Prostate gland (tissue), 2 donors: Measurements from ENCODE around the gene ZMYM4. TPM values are rescaled to one million over a fixed set of nuclear protein-coding genes. Genes with fewer than 3 reads are reported as not detected.

Experiments
- DNase-seq: peaks from one replicate; pipeline ENCODE4 v3.0.0-alpha.2; 2019; ENCODE audit warnings: low spot score
- H3K27ac ChIP-seq, 2 donors: fragments of 200-600 bp; sonication (generic); 2 replicates each; pipeline ENCODE4 v1.5.1; 2017 to 2019
- H3K27me3 ChIP-seq: fragments of 200-600 bp; sonication (generic); replicated peaks from 2 replicates; pipeline ENCODE4 v1.5.1; 2019; ENCODE audit not compliant: insufficient read depth
- H3K36me3 ChIP-seq, 2 donors: fragments of 200-600 bp; sonication (generic); 1 replicate in 1 of 2; 2 replicates in 1 of 2; pipeline versions ENCODE4 v1.5.1 to v1.8.1; 2017 to 2019
- H3K4me1 ChIP-seq: fragments of 200-600 bp; sonication (generic); replicated peaks from 2 replicates; pipeline ENCODE4 v1.5.1; 2019
- H3K4me3 ChIP-seq, 2 donors: fragments of 200-600 bp; sonication (generic); 2 replicates each; pipeline ENCODE4 v1.5.1; 2017 to 2019
- H3K9me3 ChIP-seq: fragments of 200-600 bp; sonication (generic); 2 replicates; pipeline ENCODE4 v1.5.1; 2017
- POLR2A ChIP-seq: fragments of 450-650 bp; IDR thresholded peaks from one replicate; pipeline ENCODE4 v1.6.1; 2016; ENCODE audit warnings: antibody characterized with exemption, mild to moderate bottlenecking
- POLR2AphosphoS5 ChIP-seq: sonication (generic); formaldehyde crosslinking; IDR thresholded peaks from one replicate; pipeline ENCODE4 v1.6.1; 2017; ENCODE audit warnings: antibody characterized with exemption
- WGBS: methylation state at CpG from one replicate; pipeline ENCODE4 v1.1.5; 2018; 5-methylcytosine and 5-hydroxymethylcytosine counted together
- intact Hi-C: fragments of 100-400 bp; cut with DNase I; formaldehyde crosslinking; loops from one replicate; pipeline ENCODE4 v1.14.2; 2022
- total RNA-seq, 2 donors: library from RNA; depleted of rRNA; stranded (reverse); fragments of >200 nt; gene quantifications; one replicate each; pipeline ENCODE4 v1.1.0, GENCODE V29; 2016
- TF ChIP-seq, protein P1 (sequence below), 4 experiments: fragments of 200-600 bp in 2 of 4; fragments of 450-650 bp in 2 of 4; sonication (generic) in 2 of 4; IDR thresholded peaks; 1 replicate in 3 of 4; 2 replicates in 1 of 4; pipeline ENCODE4 v1.5.1; 2016 to 2019; ENCODE audit warnings: antibody characterized with exemption in 4 of 4, mild to moderate bottlenecking in 2 of 4, moderate library complexity in 2 of 4

Gene ZMYM4
- total RNA-seq, 2 donors from 2014 or later = 34.9 to 42.1 TPM

DNA sequence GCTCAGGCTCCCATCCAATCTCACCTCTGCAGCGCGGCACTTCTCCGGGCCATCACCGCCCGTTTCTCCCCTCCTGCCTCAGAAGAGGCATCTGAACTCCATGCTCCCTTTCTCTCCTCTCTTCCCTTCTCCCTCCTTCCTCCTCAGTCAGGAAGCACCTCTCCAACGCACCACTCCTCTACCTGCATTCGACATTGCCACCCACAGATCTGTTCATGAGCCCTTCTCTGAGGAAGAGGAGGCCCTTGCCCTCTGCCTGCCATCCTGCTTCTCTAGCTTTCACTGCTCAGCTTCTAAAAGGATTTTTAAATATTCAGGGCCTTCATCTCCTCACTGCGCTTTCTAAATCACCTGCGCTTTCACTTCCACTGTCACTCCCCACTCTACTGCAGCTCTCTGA lies 168.7 kb downstream of the ZMYM4 start:
- Histone ChIP-seq H3K27ac (no peak overlapping the region), H3K27me3 (no peaks in the 10 kb centered on the region), H3K4me3 (no peak overlapping the region), H3K36me3 (peaks cover 0 to 18% of the 10 kb centered on the region in 2 donors), H3K4me1 (peaks cover 10% of the 10 kb centered on the region), H3K9me3 (no peaks in the 10 kb centered on the region)
- TF ChIP-seq, protein P1, sequence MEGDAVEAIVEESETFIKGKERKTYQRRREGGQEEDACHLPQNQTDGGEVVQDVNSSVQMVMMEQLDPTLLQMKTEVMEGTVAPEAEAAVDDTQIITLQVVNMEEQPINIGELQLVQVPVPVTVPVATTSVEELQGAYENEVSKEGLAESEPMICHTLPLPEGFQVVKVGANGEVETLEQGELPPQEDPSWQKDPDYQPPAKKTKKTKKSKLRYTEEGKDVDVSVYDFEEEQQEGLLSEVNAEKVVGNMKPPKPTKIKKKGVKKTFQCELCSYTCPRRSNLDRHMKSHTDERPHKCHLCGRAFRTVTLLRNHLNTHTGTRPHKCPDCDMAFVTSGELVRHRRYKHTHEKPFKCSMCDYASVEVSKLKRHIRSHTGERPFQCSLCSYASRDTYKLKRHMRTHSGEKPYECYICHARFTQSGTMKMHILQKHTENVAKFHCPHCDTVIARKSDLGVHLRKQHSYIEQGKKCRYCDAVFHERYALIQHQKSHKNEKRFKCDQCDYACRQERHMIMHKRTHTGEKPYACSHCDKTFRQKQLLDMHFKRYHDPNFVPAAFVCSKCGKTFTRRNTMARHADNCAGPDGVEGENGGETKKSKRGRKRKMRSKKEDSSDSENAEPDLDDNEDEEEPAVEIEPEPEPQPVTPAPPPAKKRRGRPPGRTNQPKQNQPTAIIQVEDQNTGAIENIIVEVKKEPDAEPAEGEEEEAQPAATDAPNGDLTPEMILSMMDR (IDR thresholded peaks at IDR 0.05) = no peak
- intact Hi-C loops = no loop called here
- DNase-seq = no peak
- WGBS = 91% methylated on average over 9 of the region's 9 CpGs

DNA sequence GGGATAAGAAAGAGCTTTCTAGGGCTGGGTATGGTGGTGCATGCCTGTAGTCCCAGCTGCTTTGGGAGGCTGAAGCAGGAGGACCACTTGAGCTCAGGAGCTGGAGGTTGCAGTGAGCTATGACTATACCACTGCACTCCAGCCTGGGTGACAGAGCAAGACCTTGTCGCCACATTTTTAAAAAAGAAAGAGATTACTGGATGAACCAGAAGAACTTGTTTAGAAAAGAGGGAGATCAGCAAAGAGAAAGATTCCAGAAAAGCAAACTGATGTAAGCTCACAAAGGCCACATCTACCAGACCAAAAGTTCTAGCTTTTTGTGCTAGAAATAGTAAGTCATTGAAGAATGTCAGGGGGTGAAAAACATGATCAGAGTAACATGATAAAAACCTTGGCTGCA lies 171.1 kb downstream of the ZMYM4 start:
- Histone ChIP-seq H3K9me3 (no peaks in the 10 kb centered on the region), H3K36me3 (peaks cover 2 to 13% of the 10 kb centered on the region in 2 donors), H3K4me3 (no peak overlapping the region), H3K27me3 (no peaks in the 10 kb centered on the region), H3K4me1 (peaks cover 10% of the 10 kb centered on the region), H3K27ac (no peak overlapping the region)
- no peak for DNase-seq
- TF ChIP-seq POLR2A = no peak
- TF ChIP-seq, protein P1 (IDR thresholded peaks at IDR 0.05) = no peak
- TF ChIP-seq POLR2AphosphoS5 = no peak
- WGBS = 52% methylated on average over 1 of the region's 1 CpG
- intact Hi-C loops = loop anchor here (10.0 kb wide), 1 partner anchor 235 kb away; no protein-coding TSS in a partner anchor

DNA sequence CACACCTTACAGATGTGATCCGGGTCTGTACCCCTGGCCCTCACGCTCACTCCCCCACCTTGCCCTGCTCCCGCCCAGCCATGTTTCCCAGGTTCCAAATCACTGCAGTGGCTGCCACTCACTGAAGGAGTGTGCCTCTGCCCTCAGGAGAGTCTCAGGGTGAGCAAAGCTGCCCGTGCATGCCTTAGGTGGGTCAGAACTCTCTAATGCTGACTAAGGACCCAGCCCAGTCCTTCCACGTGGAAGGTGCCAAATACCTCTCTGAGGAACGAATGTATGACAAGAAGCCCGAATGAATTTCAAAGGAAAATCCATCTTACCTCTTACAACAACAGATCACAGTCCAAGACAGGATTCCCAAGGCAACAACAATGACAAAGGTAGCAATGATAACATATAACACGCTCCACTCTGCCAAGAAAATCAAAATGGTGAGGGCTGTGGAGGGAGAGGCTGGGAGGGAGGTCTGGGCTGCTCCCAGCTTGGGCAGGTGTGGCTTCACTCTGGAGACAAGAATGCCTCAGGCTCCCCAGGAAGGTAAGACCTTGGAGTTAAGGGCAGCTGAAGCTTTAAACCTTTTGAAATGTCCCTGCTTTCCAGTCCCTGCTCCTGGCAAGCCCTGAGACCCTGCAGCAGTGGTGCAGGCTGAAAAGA lies 173.5 kb downstream of the ZMYM4 start:
- 77% methylated on average over 8 of the region's 8 CpGs for WGBS
- Histone ChIP-seq H3K36me3 (peaks cover 0 to 2% of the 10 kb centered on the region in 2 donors), H3K27me3 (no peaks in the 10 kb centered on the region), H3K9me3 (no peaks in the 10 kb centered on the region), H3K27ac (no peak overlapping the region), H3K4me1 (peaks cover 10% of the 10 kb centered on the region), H3K4me3 (no peak overlapping the region)
- TF ChIP-seq, protein P1 (IDR thresholded peaks at IDR 0.05) = no peak
- no peak for TF ChIP-seq POLR2A
- TF ChIP-seq POLR2AphosphoS5 = no peak
- no peak for DNase-seq
- intact Hi-C loops = loop anchor here (10.0 kb wide), 1 partner anchor 237 kb away; no protein-coding TSS in a partner anchor

DNA sequence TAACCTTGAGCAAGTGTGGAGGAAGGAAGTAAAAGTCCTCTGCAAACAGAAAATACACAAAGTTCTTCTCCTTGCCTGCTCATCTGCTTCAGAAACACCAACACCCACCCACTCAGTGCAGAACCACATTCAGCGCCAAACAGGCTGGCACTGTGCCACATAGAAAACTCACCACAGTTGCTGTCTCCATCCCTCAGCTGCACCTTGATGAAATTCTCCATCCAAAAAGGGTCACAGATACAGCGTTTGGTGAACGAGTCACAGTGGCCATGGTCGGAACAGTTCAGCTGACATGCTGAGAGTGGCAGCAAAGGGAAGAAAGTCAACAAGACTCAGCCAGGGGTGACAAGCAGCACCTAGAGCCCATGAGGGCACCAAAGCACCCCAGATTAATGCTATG lies 174.2 kb downstream of the ZMYM4 start:
- H3K27ac ChIP-seq = no peak overlapping the region
- H3K9me3 ChIP-seq = no peaks in the 10 kb centered on the region
- H3K4me3 ChIP-seq = no peak overlapping the region
- TF ChIP-seq, protein P1 (IDR thresholded peaks at IDR 0.05) = no peak
- TF ChIP-seq POLR2A (no peak), POLR2AphosphoS5 (no peak)
- H3K4me1 ChIP-seq = peaks cover 10% of the 10 kb centered on the region
- no peaks in the 10 kb centered on the region for H3K27me3 ChIP-seq
- peaks cover 0 to 2% of the 10 kb centered on the region in 2 donors for H3K36me3 ChIP-seq
- 72% methylated on average over 4 of the region's 4 CpGs for WGBS
- no peak for DNase-seq
- intact Hi-C loops = loop anchor here (10.0 kb wide), 1 partner anchor 238 kb away; no protein-coding TSS in a partner anchor
